WI38 (cell line): ENCODE data around the gene JPH2.

Experiments used
- H3K4me3 ChIP-seq: 2 replicates; pipeline ENCODE4 v1.5.1; 2011; ENCODE audit warnings: low read depth, mild to moderate bottlenecking, control low read depth, low read length
- TF ChIP-seq, protein P1 (sequence below): IDR thresholded peaks from 2 replicates; pipeline ENCODE4 v1.5.1; 2012; ENCODE audit warnings: low read depth, mild to moderate bottlenecking, control low read depth, low read length

Gene JPH2

GRCh38 chr20:44064501-44065400, 122.2 kb downstream of the JPH2 start:
- no peak overlapping the region for H3K4me3 ChIP-seq
- TF ChIP-seq, protein P1, sequence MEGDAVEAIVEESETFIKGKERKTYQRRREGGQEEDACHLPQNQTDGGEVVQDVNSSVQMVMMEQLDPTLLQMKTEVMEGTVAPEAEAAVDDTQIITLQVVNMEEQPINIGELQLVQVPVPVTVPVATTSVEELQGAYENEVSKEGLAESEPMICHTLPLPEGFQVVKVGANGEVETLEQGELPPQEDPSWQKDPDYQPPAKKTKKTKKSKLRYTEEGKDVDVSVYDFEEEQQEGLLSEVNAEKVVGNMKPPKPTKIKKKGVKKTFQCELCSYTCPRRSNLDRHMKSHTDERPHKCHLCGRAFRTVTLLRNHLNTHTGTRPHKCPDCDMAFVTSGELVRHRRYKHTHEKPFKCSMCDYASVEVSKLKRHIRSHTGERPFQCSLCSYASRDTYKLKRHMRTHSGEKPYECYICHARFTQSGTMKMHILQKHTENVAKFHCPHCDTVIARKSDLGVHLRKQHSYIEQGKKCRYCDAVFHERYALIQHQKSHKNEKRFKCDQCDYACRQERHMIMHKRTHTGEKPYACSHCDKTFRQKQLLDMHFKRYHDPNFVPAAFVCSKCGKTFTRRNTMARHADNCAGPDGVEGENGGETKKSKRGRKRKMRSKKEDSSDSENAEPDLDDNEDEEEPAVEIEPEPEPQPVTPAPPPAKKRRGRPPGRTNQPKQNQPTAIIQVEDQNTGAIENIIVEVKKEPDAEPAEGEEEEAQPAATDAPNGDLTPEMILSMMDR, result no peak
